Inflammatory macrophage (primary cell): ENCODE measurements around the gene NPIPB8.
"Not testable (repeated sequence)": the region's sequence is repeated elsewhere in the genome, so short reads cannot be mapped to it uniquely, and the experiment has no call there.

Experiments used
- DNase-seq, 2 donors: peaks; one replicate each; pipeline ENCODE4 v3.0.0-alpha.2; 2020 to 2022

NPIPB8 gene

DNA sequence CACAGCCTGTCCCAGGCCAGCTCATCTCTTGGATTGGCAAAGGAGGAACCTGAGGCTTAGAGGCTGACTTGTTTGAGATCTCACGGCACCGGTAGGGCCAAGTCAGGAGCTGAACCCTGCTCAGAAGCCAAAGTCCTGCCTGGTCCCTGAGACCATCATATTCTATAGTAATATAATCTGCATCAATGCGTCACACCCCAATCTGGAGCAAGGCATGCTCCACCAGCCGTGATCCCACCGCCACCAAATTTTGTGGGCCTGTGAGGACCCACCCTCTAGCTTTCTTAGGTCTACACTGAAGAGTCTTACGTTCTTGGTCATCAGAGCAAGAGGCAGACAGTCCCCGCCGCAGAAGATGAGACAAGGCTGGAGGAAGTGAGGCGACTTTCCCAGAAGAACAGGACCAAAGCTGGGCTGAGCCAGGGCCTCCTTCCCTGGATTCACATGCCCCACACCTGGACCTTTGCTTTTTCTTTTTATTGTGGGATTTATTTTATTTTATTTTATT, 30.7 kb upstream of the NPIPB8 start:
- DNase-seq, result no peak

DNA sequence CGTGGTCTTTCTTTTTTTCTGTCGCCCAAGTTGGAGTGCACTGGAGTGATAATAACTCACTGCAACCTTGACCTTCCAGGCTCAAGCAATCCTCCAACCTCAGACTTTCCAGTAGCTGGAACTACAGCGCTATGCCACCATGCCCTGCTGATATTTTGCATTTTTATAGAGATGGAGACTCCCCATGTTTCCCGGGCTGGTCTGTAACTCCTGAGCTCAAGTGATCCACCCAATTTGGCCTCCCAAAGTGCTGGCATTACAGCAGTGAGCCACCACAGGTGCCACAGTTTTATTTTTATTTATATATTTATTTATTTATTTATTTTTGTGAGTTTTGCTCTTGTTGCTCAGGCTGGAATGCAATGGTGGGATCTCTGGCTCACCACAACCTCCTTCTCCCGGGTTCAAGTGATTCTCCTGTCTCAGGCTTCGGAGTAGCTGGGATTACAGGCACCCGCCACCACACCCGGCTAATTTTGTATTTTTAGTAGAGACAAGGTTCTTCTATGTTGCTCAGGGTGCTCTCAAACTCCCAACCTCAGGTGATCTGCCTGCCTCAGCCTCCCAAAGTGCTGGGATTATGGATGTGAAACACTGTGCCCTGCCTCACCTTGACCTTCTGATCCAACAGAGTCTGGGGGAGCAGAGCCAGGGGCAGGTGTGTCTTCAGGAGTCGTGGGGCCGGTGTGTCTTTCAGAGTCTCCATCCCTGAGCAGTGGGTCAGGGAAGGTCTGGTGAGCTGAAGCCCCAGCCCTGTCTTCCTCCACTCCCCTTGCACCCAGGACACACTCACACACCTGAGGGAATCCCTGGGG, 30.0 kb upstream of the NPIPB8 start:
- DNase-seq, result not testable (repeated sequence)

DNA sequence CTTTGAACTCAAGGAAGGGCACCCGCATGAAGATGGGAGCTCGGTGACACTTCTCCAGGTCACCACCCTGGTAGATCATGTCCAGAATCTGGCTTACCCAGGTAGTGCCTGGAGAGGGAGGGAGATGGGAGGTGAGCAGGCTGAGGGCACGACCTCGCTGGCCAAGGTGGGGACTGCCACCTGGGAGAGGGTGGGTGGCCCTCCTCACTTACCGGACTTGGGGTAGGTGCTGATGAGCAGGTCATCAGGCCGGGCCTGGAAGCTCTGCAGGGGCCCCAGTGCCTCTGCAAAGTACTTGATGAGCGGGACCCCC, 29.4 kb upstream of the NPIPB8 start:
- DNase-seq, result not testable (repeated sequence)

DNA sequence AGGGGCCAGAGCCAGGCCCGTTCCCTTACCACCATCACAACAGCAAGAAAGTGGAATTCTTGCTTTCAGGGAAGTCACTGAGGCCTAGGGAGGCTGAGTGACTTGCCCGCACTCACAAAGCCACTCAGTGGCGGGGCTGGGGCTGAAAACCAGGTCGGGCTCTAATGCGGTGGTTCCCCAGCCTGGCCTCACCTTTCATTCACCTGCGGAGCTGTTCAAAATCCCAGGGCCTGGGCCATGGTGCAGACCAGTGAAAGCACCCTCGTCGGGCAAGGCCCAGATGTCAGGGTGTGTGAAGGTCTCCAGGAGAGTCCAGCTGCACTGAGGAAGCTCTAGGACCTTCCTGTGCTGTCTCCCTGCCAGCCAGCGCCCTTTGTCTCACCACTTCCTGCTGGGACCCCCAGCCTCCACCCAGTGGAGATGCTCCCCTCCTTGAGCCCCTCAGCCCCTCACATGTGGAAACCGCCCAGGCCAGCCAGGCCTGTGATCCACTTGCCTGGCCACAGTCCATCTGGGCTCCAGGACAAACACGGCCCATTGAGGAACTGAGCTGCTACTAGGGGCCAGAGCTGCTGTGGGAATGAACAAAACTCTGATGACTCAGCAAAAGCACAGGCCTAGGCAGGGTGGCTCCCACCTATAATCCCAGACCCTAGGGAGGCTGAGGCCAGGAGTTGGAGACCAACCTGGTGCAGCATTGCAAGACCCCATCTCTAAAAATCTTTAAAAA, 28.8 kb upstream of the NPIPB8 start:
- DNase-seq, result peak; percentile 15 to 22

DNA sequence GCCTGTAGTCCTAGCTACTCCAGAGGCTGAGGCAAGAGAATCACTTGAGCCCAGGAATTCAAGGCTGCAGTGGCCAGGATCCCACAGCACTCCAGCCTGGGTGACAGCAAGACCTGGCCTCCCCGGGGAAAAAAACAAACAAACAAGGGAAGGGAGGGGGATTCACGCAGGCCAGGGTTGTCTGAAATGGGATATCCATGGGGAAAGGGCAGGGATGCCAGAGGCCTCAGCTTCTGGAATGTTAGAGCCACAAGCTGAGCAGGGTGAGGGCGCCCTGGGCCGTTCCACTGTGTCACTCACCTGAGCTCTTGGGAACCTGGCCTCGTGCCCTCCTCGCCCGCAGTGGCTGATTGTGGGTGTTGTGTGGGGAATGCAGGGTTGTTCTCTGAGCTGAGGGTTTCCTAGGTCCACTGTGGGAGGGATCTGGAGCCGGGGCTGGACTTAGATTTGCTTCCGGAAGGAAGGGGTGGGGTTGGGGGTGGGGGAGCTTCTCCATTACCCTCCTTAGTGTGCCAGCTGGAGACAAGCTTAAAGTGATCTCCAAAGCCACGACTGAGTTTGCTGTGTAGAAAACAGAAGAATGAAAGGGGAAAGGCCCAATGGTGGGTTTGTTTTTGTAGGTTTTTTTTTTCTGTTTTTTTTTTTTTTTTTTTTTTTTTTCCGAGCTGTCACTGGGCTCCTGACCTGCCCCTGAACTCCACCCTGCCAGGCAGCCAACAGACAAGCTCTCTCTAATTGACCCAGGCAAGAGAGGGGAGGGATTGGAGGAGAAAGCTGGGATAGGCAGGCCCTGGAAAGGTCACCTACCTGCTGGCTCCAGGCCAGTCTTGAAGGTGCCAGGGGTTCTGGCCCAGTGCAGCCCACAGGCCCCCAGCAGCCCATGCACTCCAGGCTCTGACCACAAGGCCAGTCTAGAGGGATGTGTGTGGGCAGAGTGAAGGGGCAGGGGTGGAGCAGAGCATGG, 28.0 kb upstream of the NPIPB8 start, which contains the start of gene SULT1A1:
Gene SULT1A1, minus strand, starts transcription at position 414 of the 964 bp plus-strand sequence. CDS start 1,189 bp downstream, outside the sequence.
- peak; percentile 73 to 79 for DNase-seq

DNA sequence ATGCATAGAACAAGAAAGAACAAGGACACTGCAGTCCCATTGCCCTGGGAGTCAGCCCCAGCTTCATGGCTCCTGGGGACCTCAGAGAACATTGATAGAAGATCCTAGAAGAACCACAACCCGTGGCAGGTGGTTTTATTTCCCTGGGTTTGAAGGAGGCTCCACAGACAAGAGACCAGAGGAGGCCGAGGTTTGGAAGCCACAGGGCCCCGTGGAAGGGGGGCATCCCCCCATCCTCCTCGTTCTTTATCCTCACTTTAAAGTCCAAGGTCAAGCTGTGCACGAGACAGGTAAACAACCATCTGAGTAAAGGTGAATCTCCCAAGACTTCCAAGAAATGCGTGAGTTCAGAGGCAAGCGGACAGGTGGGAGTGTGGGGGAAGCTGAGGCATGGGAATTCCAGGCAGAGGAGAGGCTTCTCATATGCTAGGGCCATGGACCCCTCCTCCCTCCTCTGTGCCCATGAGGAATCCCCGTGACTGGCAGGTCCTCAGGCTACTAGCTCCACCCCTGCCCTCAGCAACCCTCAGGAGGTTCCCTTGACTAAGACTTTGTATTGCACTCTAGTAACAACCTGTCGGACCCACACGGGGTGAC, 27.2 kb upstream of the NPIPB8 start:
- DNase-seq, result peak in 1 of 2 donors; percentile 7

DNA sequence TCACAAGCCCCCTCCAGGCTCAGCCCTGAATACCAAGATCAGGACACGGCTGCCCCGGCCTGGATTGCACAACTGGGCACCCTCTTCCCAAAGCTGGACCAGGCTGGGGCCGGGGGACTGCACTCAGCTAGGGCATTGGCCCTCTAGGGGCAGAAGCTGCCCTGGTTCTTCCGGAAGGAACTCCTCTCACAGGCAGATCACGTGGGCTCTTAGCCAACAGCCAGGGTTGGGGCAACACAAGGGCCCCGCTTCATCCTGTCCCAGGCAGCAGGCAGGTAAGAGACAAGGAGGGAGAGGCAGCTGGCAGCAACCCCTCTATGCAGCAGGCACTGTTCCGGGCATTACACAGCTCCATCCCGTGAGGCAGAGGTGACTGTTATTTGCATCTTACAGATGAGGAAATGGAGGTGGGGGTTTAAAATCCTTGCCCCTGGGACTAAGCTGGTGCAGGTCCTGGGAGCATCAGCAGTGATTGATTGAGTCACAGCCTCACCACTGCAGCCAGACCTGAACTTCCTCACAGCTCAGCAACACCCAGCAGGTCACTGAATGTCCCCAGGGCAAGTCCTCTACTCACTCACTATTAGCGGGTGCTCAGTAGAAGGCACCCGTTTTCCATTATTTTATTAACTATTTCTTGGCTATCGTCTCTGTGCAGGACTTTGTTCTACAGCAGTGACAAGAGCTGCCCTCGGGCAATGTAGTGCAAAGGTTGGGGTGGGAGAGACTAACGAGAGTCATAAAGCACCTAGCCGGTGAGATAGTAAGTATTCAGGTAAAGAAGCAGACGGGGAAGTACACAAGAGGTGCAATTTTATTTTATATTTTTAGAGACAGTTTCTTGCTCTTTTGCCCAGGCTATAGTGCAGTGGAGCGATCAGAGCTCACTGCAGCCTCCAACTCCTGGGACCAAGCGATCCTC, 25.2 kb upstream of the NPIPB8 start:
- not testable (repeated sequence) for DNase-seq

DNA sequence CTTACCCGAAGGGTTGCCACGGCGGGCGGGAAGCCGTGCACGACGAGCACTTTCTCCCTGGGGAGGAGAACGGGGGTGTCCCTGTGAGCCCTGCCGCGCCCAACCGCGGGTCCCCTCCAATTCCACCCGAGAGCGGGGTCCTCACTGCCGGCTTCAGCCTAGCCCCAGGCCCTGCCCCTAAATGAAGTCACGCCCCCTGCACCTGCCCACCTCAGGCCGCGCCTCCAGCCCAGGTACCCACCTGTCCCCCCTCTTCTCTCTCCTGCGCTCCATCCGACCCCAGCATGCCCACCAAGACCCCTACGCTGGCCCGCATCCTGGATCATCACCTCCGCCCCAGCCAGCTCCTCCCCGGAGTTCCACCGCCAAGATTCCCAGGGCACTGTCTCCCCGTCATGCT, 24.0 kb upstream of the NPIPB8 start:
- DNase-seq, result not testable (repeated sequence)

DNA sequence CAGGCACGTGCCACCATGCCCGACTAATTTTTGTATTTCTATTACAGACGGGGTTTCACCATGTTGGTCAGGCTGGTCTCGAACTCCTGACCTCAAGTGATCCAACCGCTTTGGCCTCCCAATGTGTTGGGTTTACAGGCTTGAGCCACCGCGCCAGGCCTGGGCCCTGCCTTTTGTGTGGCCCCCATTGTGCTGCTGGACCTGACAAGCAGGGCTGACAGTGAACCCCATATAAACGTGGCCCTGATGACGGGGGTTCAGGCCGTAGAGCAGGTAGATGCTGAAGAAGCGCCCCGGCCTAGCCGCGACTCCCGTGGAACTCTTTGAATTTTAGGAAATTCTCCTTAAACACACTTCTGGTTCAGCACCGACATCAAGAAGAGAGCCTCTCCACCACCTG, 23.3 kb upstream of the NPIPB8 start:
- not testable (repeated sequence) for DNase-seq

DNA sequence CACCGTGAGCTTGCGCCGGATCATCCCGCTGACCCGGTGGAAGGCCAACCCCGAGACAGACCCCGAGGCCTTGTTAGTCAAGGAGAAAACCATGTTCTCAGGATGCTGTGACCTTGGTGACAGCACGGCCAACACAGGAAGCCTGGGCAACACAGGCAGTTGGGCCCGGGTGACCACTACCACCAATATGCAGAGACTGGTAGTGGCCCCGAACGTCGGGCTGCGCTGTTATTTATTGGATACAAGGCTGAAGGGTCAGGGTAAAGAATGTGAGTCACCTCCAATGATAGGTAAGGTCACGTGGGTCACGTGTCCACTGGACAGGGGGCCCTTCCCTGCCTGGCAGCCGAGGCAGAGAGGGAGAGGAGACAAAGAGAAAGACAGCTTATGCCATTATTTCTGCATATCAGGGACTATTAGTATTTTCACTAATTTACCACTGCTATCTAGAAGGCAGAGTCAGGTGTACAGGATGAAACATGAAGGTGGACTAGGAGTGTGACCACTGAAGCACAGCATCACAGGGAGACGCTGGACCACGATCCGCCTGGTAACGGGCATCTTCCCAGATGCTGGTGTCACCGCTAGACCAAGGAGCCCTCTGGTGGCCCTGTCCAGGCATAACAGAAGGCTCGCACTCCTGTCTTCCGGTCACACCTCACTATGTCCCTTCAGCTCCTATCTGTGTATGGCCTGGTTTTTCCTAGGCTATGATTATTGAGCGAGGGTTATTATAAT, 22.2 kb upstream of the NPIPB8 start:
- peak; percentile 20 to 45 for DNase-seq

DNA sequence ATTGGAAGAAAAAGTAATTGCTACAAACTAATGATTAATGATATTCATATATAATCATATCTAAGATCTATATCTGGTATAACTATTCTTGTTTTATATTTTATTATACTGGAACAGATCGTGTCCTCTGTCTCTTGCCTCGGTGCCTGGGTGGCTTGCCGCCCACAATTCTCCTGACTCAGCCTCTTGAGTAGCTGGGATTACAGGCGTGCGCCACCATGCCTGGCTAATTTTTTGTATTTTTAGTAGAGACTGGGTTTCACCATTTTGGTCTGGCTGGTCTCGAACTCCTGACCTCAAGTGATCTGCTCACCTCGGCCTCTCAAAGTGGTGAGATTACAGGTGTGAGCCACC, 21.7 kb upstream of the NPIPB8 start:
- not testable (repeated sequence) for DNase-seq

DNA sequence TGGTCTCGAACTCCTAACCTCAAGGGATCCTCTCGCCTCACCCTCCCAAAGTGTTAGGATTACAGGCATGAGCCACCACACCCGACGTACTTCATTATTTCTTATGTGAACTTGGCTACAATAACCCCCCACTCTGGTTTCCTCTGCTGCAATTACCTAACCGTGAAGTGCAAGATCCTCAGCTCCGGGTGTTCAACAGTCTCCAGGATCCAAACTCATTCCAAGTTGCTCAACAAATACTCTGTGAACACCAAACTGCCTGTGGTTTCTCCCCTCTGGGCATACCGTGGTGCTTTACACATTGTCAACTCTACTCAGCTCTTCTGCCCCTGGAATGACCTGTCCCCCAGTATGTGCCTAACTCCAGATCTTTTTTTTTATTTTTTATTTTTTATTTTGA, 21.2 kb upstream of the NPIPB8 start:
- peak in 1 of 2 donors; percentile 44 for DNase-seq

DNA sequence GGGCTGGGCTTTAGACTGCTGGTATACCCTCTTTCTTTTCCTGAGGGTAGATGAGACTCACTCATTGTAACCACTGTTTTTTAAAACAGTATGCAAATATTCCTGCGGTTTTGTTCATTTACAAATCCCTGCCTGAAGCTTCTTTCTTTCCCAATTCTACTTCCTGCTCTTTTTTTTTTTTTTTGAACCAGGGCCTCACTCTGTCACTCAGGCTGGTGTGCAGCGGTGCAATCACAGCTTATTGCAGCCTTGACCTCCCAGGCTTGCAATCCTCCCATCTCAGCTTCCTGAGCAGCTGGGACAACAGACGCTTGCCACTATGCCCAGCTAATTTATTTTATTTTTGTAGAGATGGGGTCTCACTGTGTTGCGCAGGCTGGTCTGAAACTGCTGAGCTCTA, 20.0 kb upstream of the NPIPB8 start:
- DNase-seq, result peak; percentile 68 to 83

DNA sequence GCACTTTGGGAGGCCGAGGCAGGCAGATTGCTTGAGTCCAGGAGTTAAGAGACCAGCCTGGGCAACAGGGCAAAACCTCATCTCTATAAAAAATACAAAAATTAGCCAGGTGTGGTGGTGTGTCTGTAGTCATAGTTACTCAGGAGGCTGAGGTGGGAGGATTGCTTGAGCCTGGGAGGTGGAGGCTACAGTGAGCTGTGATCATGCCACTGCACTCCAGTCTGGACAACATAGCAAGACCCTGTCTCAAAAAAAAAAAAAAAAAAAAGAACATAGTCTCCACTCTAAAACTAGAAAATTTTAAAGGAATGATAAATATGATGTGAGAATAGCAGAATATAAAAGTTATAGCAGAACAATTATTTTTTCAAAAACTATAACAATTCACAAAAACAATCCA, 17.5 kb upstream of the NPIPB8 start:
- not testable (repeated sequence) for DNase-seq

DNA sequence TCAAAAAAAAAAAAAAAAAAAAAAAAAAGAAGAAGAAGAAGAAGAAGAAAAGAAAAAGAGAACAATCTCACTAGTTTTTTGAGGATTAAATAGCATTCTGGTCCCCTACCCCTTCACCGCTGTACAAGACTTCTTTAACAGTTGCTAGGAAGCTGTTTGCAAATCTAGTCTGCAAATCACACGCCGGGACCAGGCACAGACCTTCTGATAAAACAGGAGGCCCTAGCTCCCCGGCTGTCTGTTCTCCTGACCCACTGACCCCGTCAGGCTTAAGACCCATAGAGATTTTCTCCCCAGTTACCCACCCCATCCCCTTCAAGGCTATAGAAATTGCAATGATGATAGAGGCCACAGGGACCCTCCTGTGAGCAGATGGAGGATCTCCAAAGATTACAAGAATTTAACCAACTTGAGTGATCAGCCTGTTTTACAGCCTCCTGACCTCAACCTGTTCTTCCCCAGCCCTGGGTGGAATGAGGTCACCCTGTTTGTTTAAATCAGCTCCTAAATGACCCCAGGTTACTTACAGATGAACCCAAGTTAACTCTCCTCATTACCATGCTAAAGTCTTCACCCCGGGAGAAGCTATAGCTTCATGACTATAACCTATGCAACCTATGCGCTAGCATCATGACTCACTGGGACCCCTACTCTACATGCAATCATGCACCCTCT, 16.2 kb upstream of the NPIPB8 start:
- DNase-seq, result no peak

DNA sequence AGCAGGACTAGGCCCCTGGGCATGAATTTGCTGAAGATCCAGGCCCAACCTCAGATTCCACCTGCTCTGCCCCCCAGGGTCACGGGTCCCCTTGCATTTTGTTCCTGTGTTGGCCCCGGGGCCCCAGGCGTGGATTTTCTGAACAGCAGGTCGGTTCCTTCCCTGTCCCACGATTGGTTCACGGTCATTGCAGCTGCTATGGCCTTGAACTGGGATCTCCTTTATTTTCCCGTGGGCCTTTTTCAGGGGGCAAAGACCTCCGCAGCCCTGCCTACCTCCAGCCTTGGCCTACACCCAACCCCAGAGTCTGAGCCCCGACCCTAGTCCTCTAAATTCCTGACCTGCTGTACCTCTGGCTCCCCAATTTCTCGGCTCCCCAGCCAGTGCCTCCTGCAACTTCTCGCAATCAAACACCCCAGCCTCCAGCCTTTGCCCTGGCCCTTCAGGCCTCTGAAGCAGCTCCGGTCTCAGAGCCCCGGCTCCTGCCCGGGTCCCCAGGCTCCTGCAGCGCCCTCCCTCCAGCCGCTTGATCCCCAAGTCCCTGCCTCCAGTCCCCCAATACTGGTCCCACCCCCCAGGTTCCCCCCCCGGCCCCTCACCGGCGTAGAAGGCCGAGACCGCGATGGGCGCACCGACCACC, 15.2 kb upstream of the NPIPB8 start:
- not testable (repeated sequence) for DNase-seq

DNA sequence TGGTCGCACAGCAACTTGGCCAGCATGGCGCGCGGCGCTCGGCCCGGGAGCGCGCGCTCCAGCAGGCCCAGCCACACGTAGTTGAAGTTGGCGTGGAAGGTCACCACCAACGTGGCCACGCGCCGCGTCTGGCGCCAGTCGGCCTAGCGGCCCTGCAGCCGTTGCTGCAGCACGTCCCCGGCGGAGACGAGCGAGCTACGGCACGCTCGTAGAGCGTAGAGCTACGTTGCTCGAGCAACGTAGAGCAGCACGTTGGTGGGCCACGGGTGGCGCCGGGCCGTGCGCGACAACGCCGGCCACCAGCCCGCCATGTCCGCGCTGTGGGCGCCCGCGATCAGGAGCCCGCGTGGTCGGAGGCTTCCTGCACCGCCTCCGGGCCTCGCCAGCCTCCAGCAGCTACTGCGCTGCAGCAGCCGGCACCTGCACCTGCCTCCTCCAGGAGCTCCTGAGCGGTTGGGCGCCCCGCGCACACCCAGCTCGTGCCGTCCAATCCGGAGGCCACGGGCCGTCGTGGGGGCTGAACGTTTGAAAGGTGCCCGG, 14.6 kb upstream of the NPIPB8 start:
- peak; percentile 74 to 76 for DNase-seq

DNA sequence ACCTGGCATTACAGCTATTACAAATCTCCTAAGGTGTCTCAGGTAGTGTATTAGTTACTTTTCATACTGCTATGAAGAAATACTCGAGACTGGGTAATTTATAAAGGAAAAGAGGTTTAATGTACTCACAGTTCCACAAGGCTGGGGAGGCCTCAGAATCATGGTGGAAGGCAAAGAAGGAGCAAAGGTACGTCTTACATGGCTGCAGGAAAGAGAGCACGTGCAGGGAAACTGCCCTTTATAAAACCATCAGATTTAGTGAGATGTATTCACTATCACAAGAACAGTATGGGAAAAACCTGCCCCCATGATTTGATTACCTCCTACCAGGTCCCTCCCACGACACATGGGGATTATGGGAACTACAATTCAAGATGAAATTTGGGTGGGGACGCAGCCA, 7.0 kb upstream of the NPIPB8 start:
- not testable (repeated sequence) for DNase-seq
